HG03103 (cell line): ENCODE results near the gene OLFM1.

Source experiments
- ATAC-seq: cut with Tn5 transposase; IDR thresholded peaks from one replicate; pipeline ENCODE4 v1.9.1; 2021; ENCODE audit warnings: low read depth; ENCODE audit not compliant: unreplicated experiment

OLFM1 gene

GRCh38 chr9:135165003-135165711 is 77.7 kb downstream of the OLFM1 start:
- ATAC-seq: no peak

- ATAC-seq: no peak
These were observed 78.5 kb downstream of the OLFM1 start for GRCh38 chr9:135165756-135166519.

GRCh38 chr9:135166565-135166964 is 79.1 kb downstream of the OLFM1 start:
- ATAC-seq: no peak

- no peak for ATAC-seq
These were observed 79.9 kb downstream of the OLFM1 start for GRCh38 chr9:135167356-135167755.

GRCh38 chr9:135167849-135168655 is 80.6 kb downstream of the OLFM1 start:
- ATAC-seq: no peak

GRCh38 chr9:135169709-135170226 is 82.3 kb downstream of the OLFM1 start:
- no peak for ATAC-seq

GRCh38 chr9:135170535-135170934 is 83.1 kb downstream of the OLFM1 start:
- ATAC-seq: no peak
